NCI-H2029 (cell line): ENCODE results near the gene TOPORS.

Experiments
- DNase-seq: peaks from one replicate; lab custom pipeline; 2025; lab: John Stamatoyannopoulos, UW

Gene TOPORS

GRCh38 chr9:32502464-32502863 is 49.9 kb downstream of the TOPORS start:
- no peak for DNase-seq

- DNase-seq: no peak
These were observed 50.5 kb downstream of the TOPORS start for GRCh38 chr9:32501868-32502267.

GRCh38 chr9:32500768-32501167 is 51.6 kb downstream of the TOPORS start:
- no peak for DNase-seq

GRCh38 chr9:32497921-32498320 is 54.5 kb downstream of the TOPORS start:
- no peak for DNase-seq

DNA sequence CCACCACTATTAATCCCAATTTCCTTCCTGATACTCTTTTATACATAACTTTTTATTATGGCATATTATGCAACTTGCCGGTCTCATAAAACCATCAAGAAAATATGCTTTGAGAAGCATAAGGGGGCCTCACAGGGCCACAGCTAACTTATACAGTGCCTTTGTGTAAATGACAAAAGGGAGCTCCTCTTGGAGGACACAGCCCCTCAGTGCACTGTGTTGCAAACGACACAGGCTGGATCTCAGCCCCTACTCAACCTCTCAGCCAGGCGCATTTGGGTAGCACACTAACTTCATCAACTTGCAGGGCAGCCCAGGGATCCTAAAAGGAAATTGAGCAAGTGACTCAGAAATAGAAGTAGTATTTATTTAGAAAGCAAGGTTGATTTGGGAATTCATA is 61.8 kb downstream of the TOPORS start:
- no peak for DNase-seq
